ENCODE results near the gene FGF21. TPM values are rescaled to one million over a fixed set of nuclear protein-coding genes. Genes with fewer than 3 reads are reported as not detected.
A peak's percentile ranks its signal among the peaks of the same experiment; 100 is the strongest.
"Not testable (repeated sequence)": the region's sequence is repeated elsewhere in the genome, so short reads cannot be mapped to it uniquely, and the experiment has no call there.

FGF21 gene
- total and polyA plus RNA-seq, 9 donors: 0.25 TPM; not detected in 8

- WGBS (ENCODE audit: insufficient coverage): 96% methylated on average over 5 of the region's 13 CpGs
- not testable (repeated sequence) for H3K27me3 ChIP-seq (ENCODE audit: control insufficient read depth, insufficient read depth, low read length); H3K9me3 ChIP-seq (replicated peaks; ENCODE audit: control insufficient read depth, low read depth, low read length); DNase-seq
- peaks cover 29% of the 10 kb centered on the region for H3K36me3 ChIP-seq (ENCODE audit: control insufficient read depth, insufficient read depth, low read length)
- peak overlapping the region; percentile 72 for H3K4me3 ChIP-seq (ENCODE audit: low read length)
- peaks cover 71% of the 10 kb centered on the region for H3K4me1 ChIP-seq (ENCODE audit: control insufficient read depth, insufficient read depth, low read length)
- H3K27ac ChIP-seq (ENCODE audit: low read length): peak overlapping the region; percentile 98
These were observed 37.2 kb upstream of the FGF21 start for GRCh38 chr19:48718106-48718505.

- Histone ChIP-seq H3K4me1 (ENCODE audit: control insufficient read depth, insufficient read depth, low read length) (peaks cover 64% of the 10 kb centered on the region), H3K27ac (ENCODE audit: low read length) (peak overlapping the region; percentile 98)
These were observed 36.6 kb upstream of the FGF21 start for GRCh38 chr19:48718711-48719231.

GRCh38 chr19:48719263-48720171 is 35.8 kb upstream of the FGF21 start, which contains the start of gene MAMSTR:
Gene MAMSTR, minus strand, starts transcription at chr19:48719725. Its CDS starts 694 bp downstream, at chr19:48719031.
- Histone ChIP-seq H3K27ac (ENCODE audit: low read length) (peak within 1 kb of the TSS; percentile 98), H3K27me3 (ENCODE audit: control insufficient read depth, insufficient read depth, low read length) (no peaks in the 10 kb centered on the region), H3K9me3 (replicated peaks; ENCODE audit: control insufficient read depth, low read depth, low read length) (no peaks in the 10 kb centered on the region), H3K36me3 (ENCODE audit: control insufficient read depth, insufficient read depth, low read length) (peaks cover 30% of the 10 kb centered on the region), H3K4me3 (ENCODE audit: low read length) (peak within 1 kb of the TSS; percentile 72), H3K4me1 (ENCODE audit: control insufficient read depth, insufficient read depth, low read length) (peaks cover 66% of the 10 kb centered on the region)
- peak; percentile 87 for DNase-seq
- 49% methylated on average over 26 of the region's 33 CpGs for WGBS (ENCODE audit: insufficient coverage)

More at GRCh38 chr19:48718711-48719231, 36.6 kb upstream of the FGF21 start:
- DNase-seq: peak; percentile 58
- peak overlapping the region; percentile 72 for H3K4me3 ChIP-seq (ENCODE audit: low read length)
- H3K27me3 ChIP-seq (ENCODE audit: control insufficient read depth, insufficient read depth, low read length): no peaks in the 10 kb centered on the region
- peaks cover 24% of the 10 kb centered on the region for H3K36me3 ChIP-seq (ENCODE audit: control insufficient read depth, insufficient read depth, low read length)
- H3K9me3 ChIP-seq (replicated peaks; ENCODE audit: control insufficient read depth, low read depth, low read length): no peaks in the 10 kb centered on the region
- 34% methylated on average over 13 of the region's 15 CpGs for WGBS (ENCODE audit: insufficient coverage)

DNA sequence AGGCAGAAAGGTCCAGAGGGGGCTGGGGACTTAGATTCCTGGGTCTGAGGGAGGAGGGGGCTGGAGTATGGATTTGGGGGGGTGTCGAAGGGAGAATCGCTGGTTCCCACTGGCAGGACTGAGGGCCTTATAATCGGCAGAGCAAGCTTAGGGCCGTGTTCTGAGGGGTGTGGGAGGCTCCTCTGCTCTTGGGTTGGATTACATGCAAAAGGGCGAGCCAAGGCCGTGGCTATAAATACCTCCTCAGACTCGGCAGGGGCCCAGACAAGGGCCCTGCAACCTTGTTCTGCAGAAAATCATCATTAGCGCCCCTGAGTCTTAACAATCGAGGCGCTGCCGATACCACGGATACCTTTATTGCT is 35.1 kb upstream of the FGF21 start:
- Histone ChIP-seq H3K36me3 (ENCODE audit: control insufficient read depth, insufficient read depth, low read length) (peaks cover 26% of the 10 kb centered on the region), H3K4me1 (ENCODE audit: control insufficient read depth, insufficient read depth, low read length) (peaks cover 63% of the 10 kb centered on the region), H3K9me3 (replicated peaks; ENCODE audit: control insufficient read depth, low read depth, low read length) (no peaks in the 10 kb centered on the region), H3K4me3 (ENCODE audit: low read length) (peak overlapping the region; percentile 63), H3K27ac (ENCODE audit: low read length) (peak overlapping the region; percentile 98), H3K27me3 (ENCODE audit: control insufficient read depth, insufficient read depth, low read length) (no peaks in the 10 kb centered on the region)
- DNase-seq: no peak
- 14% methylated on average over 12 of the region's 12 CpGs for WGBS (ENCODE audit: insufficient coverage)

DNA sequence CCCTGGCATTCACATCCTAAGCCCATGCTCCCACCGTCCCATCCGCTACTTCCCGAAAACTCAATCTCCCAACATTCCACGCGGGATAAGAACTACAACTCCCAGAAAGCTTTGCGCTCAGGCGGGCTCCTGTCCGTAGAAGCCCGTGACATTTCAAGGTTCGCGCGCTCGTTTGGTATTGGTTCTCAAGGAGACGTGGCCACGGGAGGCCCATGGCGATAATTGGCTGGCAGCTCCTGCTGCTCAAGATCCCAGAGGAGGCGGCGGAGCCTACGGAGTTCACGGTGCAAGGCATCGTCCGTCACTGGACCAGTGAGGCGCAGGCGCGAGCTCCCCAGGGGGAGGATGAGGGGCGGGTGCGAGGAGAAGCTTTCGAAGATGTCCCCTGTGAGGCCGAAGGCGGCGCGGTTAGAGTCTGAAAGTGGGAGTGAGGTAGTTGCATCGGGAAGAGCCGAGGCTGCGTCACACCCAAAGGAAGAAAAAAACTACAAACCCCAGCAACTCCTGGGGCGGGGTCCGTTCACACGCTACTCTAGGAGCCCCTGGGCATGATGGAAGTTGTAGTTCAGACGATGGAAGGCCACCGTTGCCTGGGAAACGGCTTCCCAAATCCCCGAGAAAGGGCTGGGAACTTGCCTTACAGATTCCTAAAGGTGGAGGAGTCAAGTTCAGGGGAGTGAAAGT is 34.6 kb upstream of the FGF21 start:
- DNase-seq: peak; percentile 100
- 1% methylated on average over 31 of the region's 42 CpGs for WGBS (ENCODE audit: insufficient coverage)
- H3K36me3 ChIP-seq (ENCODE audit: control insufficient read depth, insufficient read depth, low read length): peaks cover 23% of the 10 kb centered on the region
- H3K4me3 ChIP-seq (ENCODE audit: low read length): peak overlapping the region; percentile 63
- no peaks in the 10 kb centered on the region for H3K27me3 ChIP-seq (ENCODE audit: control insufficient read depth, insufficient read depth, low read length)
- peak overlapping the region; percentile 98 for H3K27ac ChIP-seq (ENCODE audit: low read length)
- no peaks in the 10 kb centered on the region for H3K9me3 ChIP-seq (replicated peaks; ENCODE audit: control insufficient read depth, low read depth, low read length)
- peaks cover 62% of the 10 kb centered on the region for H3K4me1 ChIP-seq (ENCODE audit: control insufficient read depth, insufficient read depth, low read length)

DNA sequence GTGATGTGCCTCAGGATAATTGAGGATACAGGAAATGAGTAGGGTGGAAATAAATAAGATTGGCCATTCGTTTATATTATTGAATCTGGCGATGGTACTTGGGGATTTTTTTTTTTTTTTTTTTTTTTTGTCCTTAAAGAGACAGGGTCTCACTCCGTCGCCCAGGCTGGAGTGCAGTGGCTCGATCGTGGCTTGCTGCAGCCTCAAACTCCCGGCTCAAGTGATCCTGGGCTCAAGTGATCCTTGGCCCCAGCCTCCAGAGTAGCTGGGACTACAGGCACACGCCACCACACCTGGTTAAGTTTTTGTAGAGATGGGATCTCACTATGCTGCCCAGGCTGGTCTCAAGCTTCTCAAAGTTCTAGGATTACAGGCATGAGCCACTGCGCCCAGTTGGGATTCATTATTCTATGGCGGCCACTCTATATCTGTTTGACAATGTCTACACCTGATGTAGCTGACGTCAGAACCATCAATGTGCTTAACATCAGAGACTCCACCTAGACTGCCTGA is 33.1 kb upstream of the FGF21 start:
- Histone ChIP-seq H3K9me3 (replicated peaks; ENCODE audit: control insufficient read depth, low read depth, low read length) (no peaks in the 10 kb centered on the region), H3K27ac (ENCODE audit: low read length) (no peak overlapping the region), H3K4me1 (ENCODE audit: control insufficient read depth, insufficient read depth, low read length) (peaks cover 59% of the 10 kb centered on the region), H3K27me3 (ENCODE audit: control insufficient read depth, insufficient read depth, low read length) (no peaks in the 10 kb centered on the region), H3K36me3 (ENCODE audit: control insufficient read depth, insufficient read depth, low read length) (peaks cover 34% of the 10 kb centered on the region), H3K4me3 (ENCODE audit: low read length) (no peak overlapping the region)
- WGBS (ENCODE audit: insufficient coverage): 79% methylated on average over 6 of the region's 11 CpGs
- no peak for DNase-seq

DNA sequence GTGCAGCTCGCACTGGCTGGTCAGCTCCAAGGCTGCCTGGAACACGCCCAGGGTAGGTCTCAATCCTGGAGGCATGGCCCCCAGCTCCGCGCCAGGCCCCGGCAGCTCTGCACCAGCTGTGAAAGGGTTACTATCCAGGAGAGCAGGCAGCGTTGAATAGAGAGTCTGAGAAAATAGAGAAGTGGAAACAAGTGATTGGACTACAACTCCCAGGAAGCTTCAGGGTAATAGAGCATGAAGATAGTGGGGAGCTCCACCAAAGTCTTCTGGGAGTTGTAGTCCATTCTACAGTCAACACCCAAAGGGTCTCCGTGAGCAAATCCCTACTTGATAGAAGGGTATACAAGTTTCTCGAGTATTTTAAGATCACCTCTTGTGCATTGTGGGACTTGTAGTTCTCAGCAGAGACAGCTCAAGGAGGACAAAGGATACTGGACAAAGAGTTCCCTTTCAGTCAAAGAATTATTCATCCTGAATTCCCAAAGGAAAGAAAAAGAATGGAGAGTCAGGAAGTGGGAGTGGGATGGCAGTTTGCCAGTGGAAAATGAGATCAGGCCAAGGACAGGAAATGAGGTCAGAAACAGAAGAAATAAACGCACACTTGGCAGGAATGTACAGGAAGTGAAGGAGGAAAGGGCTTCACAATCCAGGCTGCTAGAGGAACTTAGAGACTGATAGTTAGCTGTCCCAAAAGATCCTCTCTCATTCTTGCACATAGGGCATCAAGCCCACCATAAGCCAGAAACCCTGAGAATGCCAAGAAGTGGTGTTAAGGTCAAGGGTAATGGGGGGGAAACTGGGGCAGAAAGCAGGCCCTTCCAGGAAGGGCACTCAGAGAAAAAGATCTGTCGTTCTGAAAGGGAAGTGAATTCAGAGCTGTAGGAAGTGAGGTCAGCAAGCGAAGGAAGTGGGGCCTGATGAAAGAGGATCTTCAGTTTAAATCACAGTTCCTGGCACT is 30.2 kb upstream of the FGF21 start:
- DNase-seq: peak; percentile 97
- 45% methylated on average over 7 of the region's 11 CpGs for WGBS (ENCODE audit: insufficient coverage)
- H3K4me1 ChIP-seq (ENCODE audit: control insufficient read depth, insufficient read depth, low read length): peaks cover 33% of the 10 kb centered on the region
- H3K27ac ChIP-seq (ENCODE audit: low read length): peak overlapping the region; percentile 98
- no peak overlapping the region for H3K4me3 ChIP-seq (ENCODE audit: low read length)
- H3K27me3 ChIP-seq (ENCODE audit: control insufficient read depth, insufficient read depth, low read length): no peaks in the 10 kb centered on the region
- no peaks in the 10 kb centered on the region for H3K9me3 ChIP-seq (replicated peaks; ENCODE audit: control insufficient read depth, low read depth, low read length)
- H3K36me3 ChIP-seq (ENCODE audit: control insufficient read depth, insufficient read depth, low read length): peaks cover 42% of the 10 kb centered on the region

DNA sequence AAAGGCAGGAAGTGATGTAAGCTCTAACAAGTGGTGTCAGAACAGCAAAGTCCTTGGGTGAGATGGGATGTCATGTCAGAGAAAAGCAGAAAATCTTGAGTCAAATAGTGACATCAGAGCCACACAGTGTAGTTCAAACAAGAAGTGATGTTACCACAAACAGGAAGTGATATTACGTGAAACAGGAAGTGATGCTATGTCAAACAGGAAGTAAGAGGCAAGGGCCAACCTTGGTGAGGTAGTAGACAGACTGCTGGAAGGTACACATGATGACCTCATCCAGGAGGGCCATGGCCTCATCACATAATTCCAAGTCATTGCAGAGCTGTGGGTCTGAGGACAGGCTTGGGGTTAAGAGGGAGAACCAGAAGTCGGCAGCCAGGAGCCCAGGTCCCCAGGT is 28.8 kb upstream of the FGF21 start:
- Histone ChIP-seq H3K36me3 (ENCODE audit: control insufficient read depth, insufficient read depth, low read length) (peaks cover 45% of the 10 kb centered on the region), H3K27ac (ENCODE audit: low read length) (peak overlapping the region; percentile 98)

DNA sequence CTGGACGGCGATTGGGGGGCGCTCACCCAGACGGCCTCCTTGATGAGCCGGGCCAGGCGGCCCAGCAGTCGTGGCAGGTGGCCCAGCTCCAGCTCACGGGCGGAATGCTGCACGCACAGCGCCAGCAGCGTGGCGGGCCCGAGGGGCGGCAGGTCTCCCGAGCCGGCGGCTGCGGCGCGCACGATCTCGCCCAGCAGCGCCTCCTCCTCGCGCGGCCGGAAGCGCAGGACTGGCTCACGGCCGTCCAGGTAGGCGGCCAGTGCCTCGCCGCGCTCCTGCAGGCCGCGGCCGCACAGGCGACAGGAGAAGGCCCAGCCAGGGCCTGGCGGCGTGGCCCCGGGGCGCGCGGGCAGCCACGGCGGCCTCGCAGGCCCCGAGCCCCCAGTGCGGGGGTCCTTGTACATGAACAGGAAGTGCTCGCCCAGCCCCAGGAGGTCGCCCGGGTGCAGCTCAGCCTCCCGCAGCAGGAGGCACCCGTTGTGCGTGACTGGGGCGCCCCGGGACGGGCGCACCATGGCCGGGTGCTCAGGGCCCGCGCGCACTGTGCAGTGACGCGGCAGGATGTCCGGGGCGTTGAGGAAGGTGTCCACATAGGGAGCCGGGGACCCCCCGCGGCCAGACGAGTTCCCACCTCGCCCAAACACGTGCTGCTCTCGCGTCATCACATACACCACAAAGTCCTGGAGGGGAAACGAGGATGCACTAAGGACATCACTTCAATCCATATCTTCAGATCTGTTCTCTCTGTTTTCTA is 26.2 kb upstream of the FGF21 start:
- H3K27me3 ChIP-seq (ENCODE audit: control insufficient read depth, insufficient read depth, low read length): no peaks in the 10 kb centered on the region
- no peaks in the 10 kb centered on the region for H3K9me3 ChIP-seq (replicated peaks; ENCODE audit: control insufficient read depth, low read depth, low read length)
- H3K27ac ChIP-seq (ENCODE audit: low read length): no peak overlapping the region
- H3K36me3 ChIP-seq (ENCODE audit: control insufficient read depth, insufficient read depth, low read length): peaks cover 35% of the 10 kb centered on the region
- no peak for DNase-seq
- no peak overlapping the region for H3K4me3 ChIP-seq (ENCODE audit: low read length)
- H3K4me1 ChIP-seq (ENCODE audit: control insufficient read depth, insufficient read depth, low read length): peaks cover 22% of the 10 kb centered on the region
- WGBS (ENCODE audit: insufficient coverage): 44% methylated on average over 67 of the region's 77 CpGs

More for the DNA sequence above, 28.8 kb upstream of the FGF21 start:
- H3K9me3 ChIP-seq (replicated peaks; ENCODE audit: control insufficient read depth, low read depth, low read length): no peaks in the 10 kb centered on the region
- DNase-seq: no peak
- peaks cover 23% of the 10 kb centered on the region for H3K4me1 ChIP-seq (ENCODE audit: control insufficient read depth, insufficient read depth, low read length)
- no peak overlapping the region for H3K4me3 ChIP-seq (ENCODE audit: low read length)
- 71% methylated on average over 1 of the region's 2 CpGs for WGBS (ENCODE audit: insufficient coverage)
- H3K27me3 ChIP-seq (ENCODE audit: control insufficient read depth, insufficient read depth, low read length): no peaks in the 10 kb centered on the region

All from muscle of leg (tissue), 11 donors.